Muscle layer of colon (tissue), 2 donors: Measurements from ENCODE around the gene MIPOL1.

Experiments used
- H3K27ac ChIP-seq: one replicate; pipeline ENCODE4 v1.7.0; 2013; ENCODE audit warnings: low read depth, mild to moderate bottlenecking, low read length, moderate library complexity
- H3K27me3 ChIP-seq, 2 donors: one replicate each; pipeline ENCODE4 v1.7.0; 2013; ENCODE audit warnings: low read length in 2 of 2, mild to moderate bottlenecking in 2 of 2; ENCODE audit not compliant: insufficient read depth in 2 of 2, control insufficient read depth in 1 of 2
- H3K36me3 ChIP-seq: one replicate; pipeline ENCODE4 v1.7.0; 2013; ENCODE audit warnings: mild to moderate bottlenecking, low read length; ENCODE audit not compliant: insufficient read depth
- H3K4me1 ChIP-seq: one replicate; pipeline ENCODE4 v1.7.0; 2013; ENCODE audit warnings: mild to moderate bottlenecking, low read length; ENCODE audit not compliant: insufficient read depth
- H3K4me3 ChIP-seq, 2 donors: one replicate each; pipeline ENCODE4 v1.7.0; 2013; ENCODE audit warnings: low read length in 2 of 2, low read depth in 1 of 2, mild to moderate bottlenecking in 1 of 2, moderate library complexity in 1 of 2
- H3K9ac ChIP-seq: one replicate; pipeline ENCODE4 v1.7.0; 2013; ENCODE audit warnings: low read length
- H3K9me3 ChIP-seq: one replicate; pipeline ENCODE4 v1.7.0; 2013; ENCODE audit warnings: mild to moderate bottlenecking, low read length
- donor health status: abdominal sarcoma.
- donor health status: Adenocarcinoma of cecum.

The MIPOL1 gene

DNA sequence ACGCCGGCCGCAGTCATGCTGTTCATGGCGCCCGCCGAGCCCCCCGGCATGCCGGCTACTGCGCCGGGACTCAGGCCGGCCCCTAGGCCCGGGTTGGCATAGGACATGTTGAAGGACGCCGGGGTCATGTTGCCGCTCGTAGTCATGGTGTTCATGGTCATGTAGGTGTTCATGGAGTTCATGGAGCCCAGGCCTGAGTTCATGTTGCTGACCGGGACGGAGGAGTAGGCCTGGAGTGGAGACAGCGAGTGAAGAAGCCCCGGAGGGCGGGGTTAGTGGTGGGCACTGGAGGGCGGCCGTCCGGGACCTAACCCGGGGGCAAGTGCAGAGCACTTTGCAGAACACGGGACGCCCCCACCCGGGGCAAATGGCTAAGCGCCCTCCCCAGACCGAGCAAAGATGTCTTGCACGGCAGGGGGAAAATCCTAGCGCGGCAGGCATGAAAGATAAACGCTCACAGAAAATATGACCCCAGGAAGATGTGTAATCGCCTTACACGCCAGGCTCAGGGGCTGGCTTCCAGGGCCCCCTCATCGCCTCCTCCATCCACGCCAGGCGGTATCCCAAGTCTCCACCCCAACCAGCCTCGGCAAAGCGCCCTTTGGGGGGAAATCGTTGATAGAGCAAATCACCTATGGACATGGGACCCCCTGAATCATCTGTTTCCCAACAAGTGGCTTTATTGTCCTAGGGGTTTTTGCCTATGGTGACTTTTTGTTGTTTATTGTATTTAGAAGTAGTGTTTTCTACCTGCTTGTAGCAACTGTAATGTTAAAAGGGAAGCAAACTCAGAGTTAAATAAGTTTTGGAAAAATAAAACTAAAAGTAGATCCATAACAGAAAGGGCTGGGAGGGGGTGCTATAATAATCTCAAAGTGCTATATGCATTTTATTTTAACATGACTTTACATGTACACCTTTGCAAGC lies 395.0 kb downstream of the MIPOL1 start:
- Histone ChIP-seq H3K9ac (no peak overlapping the region), H3K9me3 (no peaks in the 10 kb centered on the region), H3K27ac (no peak overlapping the region), H3K27me3 (peaks cover 83 to 93% of the 10 kb centered on the region in 2 donors), H3K36me3 (no peaks in the 10 kb centered on the region), H3K4me3 (no peak overlapping the region), H3K4me1 (peaks cover 10% of the 10 kb centered on the region)

DNA sequence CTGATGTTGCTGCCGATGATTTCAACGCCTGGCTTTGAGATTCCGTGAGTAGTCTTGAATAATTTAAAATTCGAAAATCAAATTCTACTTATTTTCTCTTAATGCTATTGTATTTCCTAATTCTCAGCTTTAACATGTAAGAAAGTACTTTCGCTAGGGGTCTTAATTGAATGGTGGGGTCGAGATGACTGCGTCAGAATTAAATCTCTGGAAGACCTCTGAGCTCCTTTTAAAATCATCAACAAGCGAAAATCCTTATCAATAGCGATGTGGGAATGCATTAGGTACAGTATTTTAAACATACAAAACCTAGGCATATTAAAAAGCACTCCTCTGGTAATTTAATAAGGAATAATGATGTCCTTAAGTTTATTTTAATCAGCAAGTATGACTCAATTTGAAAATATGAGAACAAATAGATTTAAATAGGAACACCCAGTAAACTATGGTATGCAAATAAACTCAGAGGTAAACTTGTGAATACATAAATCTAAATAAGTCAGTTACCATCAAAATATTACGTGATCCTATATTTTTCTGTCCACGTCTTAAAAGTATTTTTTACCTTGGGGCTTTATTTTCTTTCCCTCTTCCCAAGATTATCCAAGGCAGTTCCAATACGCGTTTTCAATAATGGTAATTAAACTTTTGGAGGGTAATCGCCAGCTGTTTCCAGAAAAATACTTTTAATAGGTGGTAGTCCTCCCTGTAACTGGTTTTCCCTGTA lies 395.9 kb downstream of the MIPOL1 start:
- peaks cover 83 to 93% of the 10 kb centered on the region in 2 donors for H3K27me3 ChIP-seq
- peaks cover 11% of the 10 kb centered on the region for H3K4me1 ChIP-seq

DNA sequence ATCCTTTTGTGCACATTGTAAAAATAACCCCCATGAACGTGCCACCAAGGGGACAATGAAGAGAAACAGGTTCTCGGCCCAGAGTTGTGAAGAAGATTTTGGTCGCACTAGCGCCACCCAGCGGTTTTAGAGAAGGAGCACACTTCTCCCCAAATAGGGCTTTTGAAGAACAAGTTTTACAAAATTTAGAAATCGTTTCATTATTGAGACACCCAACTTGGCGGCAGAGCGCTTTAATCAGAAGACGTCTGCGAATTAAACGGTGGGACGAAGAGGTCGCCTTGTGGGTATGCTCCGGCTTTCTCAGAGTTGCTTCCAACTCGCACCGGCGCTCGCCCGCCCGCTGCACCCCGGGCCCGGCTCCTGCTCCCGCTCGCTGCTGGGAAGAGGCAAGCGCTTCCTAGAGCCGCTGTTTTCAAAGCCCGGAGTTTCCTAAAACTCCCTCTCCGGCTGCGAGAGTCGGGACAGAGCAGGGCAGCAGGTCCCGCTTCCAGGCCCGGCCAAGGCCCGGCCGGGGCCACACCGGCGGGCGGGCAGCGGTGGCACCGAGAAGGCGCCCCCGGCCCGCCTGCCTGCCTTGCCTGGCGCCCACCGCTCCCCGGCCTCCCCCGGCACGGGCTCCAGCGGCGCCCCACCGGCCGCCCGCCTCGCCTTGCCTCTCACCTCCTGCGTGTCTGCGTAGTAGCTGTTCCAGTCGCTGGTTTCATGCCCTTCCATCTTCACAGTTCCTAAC lies 396.7 kb downstream of the MIPOL1 start:
- Histone ChIP-seq H3K4me3 (peak overlapping the region in 1 of 2 donors; percentile 4), H3K9me3 (no peaks in the 10 kb centered on the region), H3K27ac (no peak overlapping the region), H3K27me3 (peaks cover 82 to 93% of the 10 kb centered on the region in 2 donors), H3K36me3 (no peaks in the 10 kb centered on the region), H3K4me1 (peaks cover 17% of the 10 kb centered on the region), H3K9ac (no peak overlapping the region)

More for the DNA sequence above, 395.9 kb downstream of the MIPOL1 start:
- no peak overlapping the region for H3K27ac ChIP-seq
- H3K9ac ChIP-seq, result no peak overlapping the region
- H3K36me3 ChIP-seq, result no peaks in the 10 kb centered on the region
- H3K9me3 ChIP-seq, result no peaks in the 10 kb centered on the region
- peak overlapping the region in 1 of 2 donors; percentile 4 for H3K4me3 ChIP-seq

DNA sequence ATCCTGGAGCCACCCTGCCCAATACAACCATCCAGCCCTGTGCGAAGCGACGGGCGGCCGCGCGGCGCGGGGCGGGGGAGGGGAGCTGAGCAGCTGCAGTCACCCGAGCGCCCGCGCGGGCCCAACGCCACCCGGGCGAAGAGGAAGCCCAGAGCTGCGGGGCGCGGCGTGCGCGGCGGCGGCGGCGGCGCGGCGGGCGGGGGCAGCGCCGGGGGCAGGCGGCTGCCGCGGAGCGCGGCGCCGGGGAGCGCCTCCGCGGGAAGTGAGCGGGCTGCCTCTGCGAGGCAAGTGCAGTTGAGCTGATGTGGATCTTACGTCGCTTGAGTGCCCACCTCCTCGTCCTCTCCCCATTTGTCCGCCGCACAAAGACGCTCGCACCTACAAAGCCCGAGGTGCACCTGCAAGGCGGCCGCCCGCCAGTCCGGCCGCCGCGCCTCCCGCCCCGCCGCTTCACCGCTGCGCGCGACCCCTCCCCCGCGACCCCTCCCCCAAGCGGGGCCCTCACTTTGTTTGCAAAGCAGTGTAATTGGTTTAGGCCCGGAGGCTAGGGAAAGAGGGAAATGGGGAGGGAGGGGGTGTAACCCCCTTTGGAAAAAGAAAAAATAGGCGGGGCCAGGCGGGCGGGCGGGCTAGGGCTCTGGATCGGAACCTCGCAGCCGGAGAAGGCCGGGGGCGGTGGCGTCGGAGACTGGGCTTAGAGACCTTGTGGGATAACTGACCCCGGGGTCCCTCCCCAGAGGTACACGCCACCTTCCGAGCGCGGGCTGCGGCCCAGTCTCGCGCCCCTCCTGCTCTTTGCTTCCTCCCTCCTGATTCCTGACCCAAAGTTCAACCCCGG lies 397.5 kb downstream of the MIPOL1 start, which contains the start of the genes FOXA1 and TTC6:
Gene FOXA1, minus strand, starts transcription at position 279 of the 838 bp plus-strand sequence. Its CDS starts 277 bp downstream, at position 2.
Gene TTC6, plus strand, starts transcription at position 659 of the 838 bp plus-strand sequence. CDS start 26,436 bp downstream, outside the sequence.
- peak within 1 kb of the TSS in 1 of 2 donors; percentile 4 for H3K4me3 ChIP-seq
- H3K4me1 ChIP-seq, result peaks cover 17% of the 10 kb centered on the region
- no peak within 1 kb of the TSS for H3K9ac ChIP-seq
- no peak within 1 kb of the TSS for H3K27ac ChIP-seq
- peaks cover 85 to 96% of the 10 kb centered on the region in 2 donors for H3K27me3 ChIP-seq
- no peaks in the 10 kb centered on the region for H3K36me3 ChIP-seq
- no peaks in the 10 kb centered on the region for H3K9me3 ChIP-seq

DNA sequence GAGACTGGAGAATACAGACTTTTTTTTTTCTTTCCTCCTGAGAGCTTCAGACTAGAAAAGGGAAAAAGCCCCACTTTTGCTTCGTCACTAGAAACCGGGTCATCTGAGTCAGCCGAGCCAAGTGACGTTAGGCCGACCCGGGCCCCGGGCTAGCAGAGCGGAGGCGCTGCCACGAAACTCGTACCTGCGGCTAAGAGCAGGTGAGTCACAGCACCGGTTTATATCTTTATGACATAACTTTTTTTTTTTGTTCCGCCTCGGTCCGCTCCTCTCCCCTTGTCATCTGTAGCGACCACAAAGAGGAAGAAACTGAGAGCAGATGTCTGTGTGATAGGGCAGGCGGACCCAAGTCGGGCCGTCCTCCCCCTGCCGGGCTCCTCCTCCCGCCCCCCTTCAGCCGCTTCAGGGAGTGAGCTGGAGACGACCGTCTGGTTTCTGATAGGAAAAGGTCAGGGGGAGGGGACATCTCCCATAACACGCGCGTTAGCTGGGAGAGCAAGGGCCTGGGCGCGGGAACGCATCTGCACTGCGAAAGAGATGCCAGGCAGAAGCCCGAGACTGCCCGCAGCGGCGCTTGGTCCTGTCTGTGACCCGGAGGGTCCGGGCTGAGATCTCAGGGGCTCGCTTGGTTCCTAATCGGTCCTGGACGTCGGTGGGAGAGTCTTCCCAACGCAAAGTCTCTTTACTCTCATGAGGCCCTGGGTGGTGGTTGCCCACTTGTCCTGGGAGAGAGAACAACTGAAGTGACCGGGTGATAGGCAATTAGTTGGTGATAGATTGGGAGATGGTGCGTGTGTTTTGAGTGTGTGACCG lies 398.3 kb downstream of the MIPOL1 start:
- H3K36me3 ChIP-seq, result no peaks in the 10 kb centered on the region
- peaks cover 17% of the 10 kb centered on the region for H3K4me1 ChIP-seq
- no peaks in the 10 kb centered on the region for H3K9me3 ChIP-seq
- H3K9ac ChIP-seq, result no peak overlapping the region
- H3K27ac ChIP-seq, result no peak overlapping the region
- H3K27me3 ChIP-seq, result peaks cover 85 to 96% of the 10 kb centered on the region in 2 donors
- H3K4me3 ChIP-seq, result no peak overlapping the region

DNA sequence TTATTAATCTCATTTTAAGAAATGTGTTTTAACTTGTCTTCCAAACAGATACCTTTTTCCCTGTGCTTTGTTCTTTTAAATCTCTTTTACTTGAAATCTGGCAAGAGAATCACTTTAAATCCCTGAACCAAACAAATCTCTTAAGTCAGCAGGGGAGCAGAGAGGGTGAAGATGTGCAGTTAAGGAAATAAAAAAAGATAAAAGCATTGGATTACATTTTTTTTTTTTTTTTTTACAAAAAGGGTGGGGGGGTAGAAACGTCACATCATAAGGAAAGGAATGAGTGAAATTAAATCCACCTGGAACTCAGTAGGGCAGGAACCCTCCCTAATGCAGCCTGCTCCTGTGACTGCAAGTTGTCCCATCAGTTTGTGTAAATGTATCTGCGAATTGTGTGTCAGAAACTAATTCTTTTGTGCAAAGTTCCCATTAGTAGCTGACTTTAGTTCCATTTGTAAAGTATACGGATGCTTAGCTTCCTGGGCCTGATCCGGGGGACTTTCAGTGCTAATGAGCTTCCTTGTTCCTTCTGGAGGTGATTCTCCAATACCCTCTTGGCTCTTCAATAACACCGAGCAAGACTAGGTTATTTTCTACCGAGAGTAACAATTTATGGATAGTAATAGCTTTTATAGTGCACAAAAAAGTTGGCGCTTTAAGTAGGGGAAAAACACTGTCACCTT lies 399.2 kb downstream of the MIPOL1 start:
- no peak overlapping the region for H3K4me3 ChIP-seq
- H3K9me3 ChIP-seq, result no peaks in the 10 kb centered on the region
- H3K27me3 ChIP-seq, result peaks cover 87 to 96% of the 10 kb centered on the region in 2 donors
- no peak overlapping the region for H3K9ac ChIP-seq
- peaks cover 17% of the 10 kb centered on the region for H3K4me1 ChIP-seq
- no peak overlapping the region for H3K27ac ChIP-seq
- no peaks in the 10 kb centered on the region for H3K36me3 ChIP-seq

DNA sequence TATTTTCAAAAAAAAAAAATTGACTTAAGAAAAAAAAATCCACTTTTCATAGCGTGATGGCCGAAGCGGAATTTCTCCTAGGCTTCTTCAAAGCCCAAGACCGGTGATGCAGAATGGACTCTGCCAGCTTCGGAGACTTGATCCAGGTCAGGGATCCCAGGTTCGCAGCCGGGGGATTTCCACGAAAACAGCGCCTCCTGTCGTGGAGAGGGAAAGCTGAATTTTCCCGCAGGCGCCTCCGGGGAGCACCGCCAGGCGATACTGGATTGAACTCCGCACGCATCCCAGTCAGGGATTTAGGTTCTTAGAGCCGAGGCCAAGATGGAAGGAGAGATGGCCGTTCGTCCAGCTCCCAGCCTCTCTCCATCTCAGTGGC lies 399.8 kb downstream of the MIPOL1 start:
- Histone ChIP-seq H3K36me3 (no peaks in the 10 kb centered on the region), H3K27me3 (peaks cover 87 to 96% of the 10 kb centered on the region in 2 donors), H3K27ac (no peak overlapping the region), H3K9me3 (no peaks in the 10 kb centered on the region), H3K4me3 (no peak overlapping the region), H3K9ac (no peak overlapping the region), H3K4me1 (peaks cover 17% of the 10 kb centered on the region)

DNA sequence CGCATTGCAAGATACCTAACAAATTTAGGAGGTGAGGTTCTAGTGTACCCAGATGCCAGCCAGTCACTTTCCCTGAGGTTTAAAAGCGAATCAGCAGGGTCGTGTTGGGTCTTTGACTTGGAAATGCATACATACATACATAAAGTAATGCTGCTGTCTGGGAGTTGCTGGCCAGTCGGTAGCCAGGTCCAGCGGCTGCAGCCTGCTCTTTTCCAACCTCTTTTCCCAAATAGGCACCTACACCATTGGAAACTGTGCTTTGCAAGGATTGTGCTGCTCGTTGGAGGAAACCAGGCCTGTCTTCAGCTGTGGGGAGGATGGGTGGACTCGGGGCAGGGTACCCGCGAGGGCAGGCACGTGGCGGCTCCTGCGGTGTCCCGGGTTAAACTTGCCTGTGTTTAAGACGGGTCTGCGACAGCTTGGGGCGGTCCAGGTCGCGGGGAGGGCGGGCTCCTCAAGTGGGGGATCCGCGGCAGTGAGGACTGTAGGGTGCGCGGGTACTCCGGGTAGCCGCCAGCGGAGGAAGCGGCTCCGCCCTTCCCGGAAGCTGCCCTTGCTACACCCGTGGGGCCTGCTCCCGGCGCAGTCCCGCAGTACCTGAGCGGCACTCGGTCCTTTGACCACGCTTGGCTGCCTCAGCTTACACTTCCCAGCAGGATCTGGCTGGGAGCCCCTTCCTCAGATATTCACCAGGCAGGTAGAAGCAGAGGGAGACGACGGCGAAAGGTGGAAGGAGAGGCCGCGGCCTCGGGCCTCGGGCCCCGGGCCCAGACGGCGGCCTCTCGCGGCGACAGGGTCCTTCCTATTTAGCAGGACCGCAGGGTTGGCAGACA lies 400.4 kb downstream of the MIPOL1 start:
- H3K27me3 ChIP-seq, result peaks cover 87 to 96% of the 10 kb centered on the region in 2 donors
- H3K9me3 ChIP-seq, result no peaks in the 10 kb centered on the region
- no peak overlapping the region for H3K9ac ChIP-seq
- peaks cover 17% of the 10 kb centered on the region for H3K4me1 ChIP-seq
- no peaks in the 10 kb centered on the region for H3K36me3 ChIP-seq
- no peak overlapping the region for H3K27ac ChIP-seq
- H3K4me3 ChIP-seq, result no peak overlapping the region
